NCI-H2107 treated with DMSO at 0.1 percent for 48 hours (cell line): Measurements from ENCODE around the gene MCOLN1.

ENCODE experiments used
- DNase-seq: peaks from one replicate; lab custom pipeline; 2025; ENCODE audit not compliant: unreplicated experiment; lab: John Stamatoyannopoulos, UW

The MCOLN1 gene

GRCh38 chr19:7502552-7502951 is 19.9 kb upstream of the MCOLN1 start:
- no peak for DNase-seq

GRCh38 chr19:7504684-7505083 is 17.7 kb upstream of the MCOLN1 start:
- no peak for DNase-seq

DNA sequence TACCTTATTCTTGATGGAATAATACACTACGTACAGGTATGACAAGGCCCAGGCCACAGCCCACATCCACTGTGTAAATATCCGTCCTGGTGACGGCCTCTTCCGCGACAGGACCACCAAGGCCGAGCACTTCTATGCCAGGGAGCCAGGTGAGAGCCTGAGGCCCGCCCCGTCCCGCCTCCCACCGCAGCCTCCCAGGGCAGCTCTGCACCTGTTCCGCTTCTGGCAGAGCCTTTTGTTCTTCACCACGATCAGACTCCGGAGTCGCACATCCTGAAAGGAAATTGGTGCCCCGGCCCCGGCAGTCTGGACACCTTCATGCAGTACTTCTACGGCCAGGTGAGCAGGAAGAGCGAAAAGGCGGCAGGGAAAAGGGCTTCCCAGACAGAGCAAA is 17.1 kb upstream of the MCOLN1 start:
- peak; percentile 49 for DNase-seq

DNA sequence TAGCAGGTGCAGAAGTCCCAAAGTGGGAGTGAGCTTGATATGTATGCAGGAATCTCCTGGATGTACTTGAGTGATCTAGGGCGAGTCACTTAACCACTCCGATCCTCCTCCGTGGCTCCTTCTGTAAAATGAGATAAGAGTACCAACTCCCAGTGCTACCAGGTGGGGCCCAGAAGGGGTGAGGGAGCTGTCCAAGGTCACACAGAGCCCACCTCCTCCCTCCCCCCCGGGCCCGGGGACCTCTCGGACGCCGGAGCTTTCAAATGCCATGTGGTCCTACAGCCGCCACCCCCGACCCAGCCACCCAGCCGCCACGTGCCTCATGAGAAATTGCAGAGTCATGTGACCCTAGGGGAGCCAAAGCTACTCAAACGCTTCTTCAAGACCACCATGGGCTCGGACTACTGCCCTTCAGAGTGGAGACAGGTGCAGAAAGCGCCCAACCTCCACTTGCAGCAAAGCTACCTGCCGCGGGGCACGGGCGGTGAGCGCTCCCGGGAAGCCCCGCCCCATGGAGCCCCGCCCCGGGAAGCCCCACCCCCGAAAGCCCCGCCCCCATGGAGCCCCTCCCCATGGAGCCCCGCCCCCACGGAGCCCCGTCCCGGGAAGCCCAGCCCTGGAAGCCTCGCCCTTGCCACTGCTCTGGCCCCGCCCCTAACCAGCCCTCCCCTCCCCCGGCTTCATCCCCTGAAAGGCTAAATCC is 16.6 kb upstream of the MCOLN1 start:
- no peak for DNase-seq

- DNase-seq = peak; percentile 36
These were observed 15.8 kb upstream of the MCOLN1 start for GRCh38 chr19:7506385-7507328.

GRCh38 chr19:7507884-7508283 is 14.5 kb upstream of the MCOLN1 start:
- no peak for DNase-seq

GRCh38 chr19:7509625-7510024 is 12.8 kb upstream of the MCOLN1 start:
- DNase-seq = no peak

- DNase-seq = no peak
These were observed 10.0 kb upstream of the MCOLN1 start for GRCh38 chr19:7512400-7512851.

DNA sequence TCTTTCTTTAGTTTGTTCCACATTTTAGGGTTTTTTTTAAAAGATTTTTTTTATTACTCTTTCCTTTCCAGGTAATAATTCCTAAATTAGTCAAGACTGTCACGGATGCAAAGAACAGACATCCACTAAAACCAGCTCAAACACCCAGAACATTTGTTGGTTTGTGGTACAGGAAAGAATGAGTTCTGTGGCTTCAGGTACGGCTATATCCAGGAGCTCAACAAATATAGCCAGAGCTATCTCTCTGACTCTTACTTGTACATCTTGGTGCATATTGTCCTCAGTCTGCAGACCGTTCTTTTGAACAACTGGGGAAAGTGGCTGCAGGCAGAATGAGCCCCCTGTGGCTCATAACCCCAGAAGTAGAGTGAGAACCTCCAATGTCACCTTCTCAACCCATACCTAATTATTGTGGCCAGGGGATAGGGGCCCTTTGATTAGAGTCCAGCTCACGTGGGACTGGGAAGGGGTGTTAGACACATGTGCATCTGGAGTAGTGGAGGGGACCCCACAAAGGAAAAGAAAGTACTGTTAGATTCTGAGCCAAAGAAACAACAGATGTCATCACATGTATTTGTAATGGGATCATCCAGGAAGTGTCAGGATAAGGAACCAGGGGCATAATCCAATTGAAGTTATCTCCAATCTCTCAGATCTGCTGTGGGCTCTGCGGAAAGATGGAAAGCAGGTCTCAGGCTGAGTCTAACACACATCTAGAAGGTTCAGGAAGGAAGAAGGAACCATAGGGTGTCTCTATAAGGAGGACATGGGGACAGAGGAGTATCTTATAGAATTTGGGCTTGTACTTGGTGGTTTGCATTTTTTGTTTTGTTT is 8.4 kb upstream of the MCOLN1 start:
- no peak for DNase-seq

DNA sequence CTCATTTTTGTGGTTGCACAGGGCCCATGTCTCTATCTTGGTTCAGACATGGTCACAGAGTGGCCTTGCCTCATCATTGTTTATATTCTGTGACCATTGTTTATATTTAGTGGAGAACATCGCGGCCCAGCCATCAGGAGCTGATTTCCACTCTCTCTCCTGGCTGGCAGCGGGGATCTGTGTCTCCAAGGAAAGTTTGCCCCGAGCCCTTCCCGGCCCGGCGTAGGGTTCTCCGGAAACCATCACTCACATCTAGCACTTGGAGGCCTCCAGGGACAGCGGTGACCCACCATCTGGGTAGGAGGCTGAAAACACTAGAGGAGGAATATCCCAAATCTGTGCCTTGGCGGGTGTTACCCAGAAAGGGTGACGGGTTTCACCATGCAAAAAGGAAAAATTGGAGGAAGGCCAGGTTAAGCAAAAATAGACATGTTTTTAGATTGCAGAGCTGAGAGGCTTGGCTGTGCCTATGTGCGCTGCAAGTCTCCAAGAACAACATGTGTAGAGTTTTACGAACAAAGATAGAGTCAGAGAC is 7.2 kb upstream of the MCOLN1 start:
- no peak for DNase-seq

GRCh38 chr19:7515645-7516151 is 6.7 kb upstream of the MCOLN1 start, which contains the start of gene ZNF358:
Gene ZNF358 (plus strand): TSS chr19:7516103. CDS start chr19:7519243, 3,140 bp downstream.
- DNase-seq = peak; percentile 40

DNA sequence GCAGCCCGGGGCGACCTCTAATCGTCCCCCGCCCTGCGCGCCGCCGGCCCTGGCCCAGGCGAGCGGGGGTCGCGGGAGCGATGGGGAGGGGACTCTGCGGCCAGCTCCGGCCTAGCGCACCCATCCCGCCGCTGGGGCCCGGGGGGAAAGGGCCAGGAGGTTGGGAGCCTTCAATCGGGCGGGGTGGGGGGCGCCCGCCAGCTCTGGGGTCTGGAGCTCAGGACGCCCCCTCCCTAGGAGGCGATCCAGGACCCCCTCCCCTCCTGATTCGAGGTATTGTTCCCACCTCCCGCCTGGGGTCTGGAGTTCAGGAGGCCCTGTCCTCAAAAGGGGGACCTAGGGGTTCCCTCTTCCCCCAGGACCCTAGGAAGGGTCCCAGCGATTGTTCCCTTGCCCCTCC is 6.1 kb upstream of the MCOLN1 start:
- no peak for DNase-seq

GRCh38 chr19:7516878-7517277 is 5.5 kb upstream of the MCOLN1 start:
- no peak for DNase-seq

GRCh38 chr19:7519361-7520130 is 2.9 kb upstream of the MCOLN1 start:
- DNase-seq = no peak

DNA sequence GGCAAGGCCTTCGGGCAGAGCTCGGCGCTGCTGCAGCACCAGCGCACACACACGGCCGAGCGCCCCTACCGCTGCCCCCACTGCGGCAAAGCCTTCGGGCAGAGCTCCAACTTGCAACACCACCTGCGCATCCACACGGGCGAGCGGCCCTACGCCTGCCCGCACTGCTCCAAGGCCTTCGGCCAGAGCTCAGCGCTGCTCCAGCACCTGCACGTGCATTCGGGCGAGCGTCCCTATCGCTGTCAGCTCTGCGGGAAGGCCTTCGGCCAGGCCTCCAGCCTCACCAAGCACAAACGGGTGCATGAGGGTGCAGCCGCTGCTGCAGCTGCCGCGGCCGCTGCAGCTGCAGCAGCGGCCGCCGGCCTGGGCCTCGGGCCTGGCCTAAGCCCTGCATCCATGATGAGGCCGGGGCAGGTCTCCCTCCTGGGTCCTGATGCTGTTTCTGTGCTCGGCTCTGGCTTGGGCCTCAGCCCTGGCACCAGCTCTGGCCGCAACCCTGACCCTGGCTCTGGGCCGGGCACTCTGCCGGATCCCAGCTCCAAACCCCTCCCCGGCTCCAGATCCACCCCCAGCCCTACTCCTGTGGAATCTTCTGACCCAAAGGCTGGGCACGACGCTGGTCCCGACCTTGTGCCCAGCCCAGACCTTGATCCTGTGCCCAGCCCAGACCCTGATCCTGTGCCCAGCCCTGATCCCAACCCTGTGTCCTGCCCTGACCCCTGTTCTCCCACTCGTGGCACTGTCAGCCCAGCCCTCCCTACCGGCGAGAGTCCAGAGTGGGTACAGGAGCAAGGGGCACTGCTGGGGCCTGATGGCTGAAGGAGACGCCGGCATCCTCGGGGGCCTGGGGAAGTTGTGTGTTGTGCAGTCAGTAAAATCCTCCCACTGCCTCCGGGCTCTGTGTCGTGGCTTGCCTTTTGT is 2.0 kb upstream of the MCOLN1 start:
- DNase-seq = no peak

DNA sequence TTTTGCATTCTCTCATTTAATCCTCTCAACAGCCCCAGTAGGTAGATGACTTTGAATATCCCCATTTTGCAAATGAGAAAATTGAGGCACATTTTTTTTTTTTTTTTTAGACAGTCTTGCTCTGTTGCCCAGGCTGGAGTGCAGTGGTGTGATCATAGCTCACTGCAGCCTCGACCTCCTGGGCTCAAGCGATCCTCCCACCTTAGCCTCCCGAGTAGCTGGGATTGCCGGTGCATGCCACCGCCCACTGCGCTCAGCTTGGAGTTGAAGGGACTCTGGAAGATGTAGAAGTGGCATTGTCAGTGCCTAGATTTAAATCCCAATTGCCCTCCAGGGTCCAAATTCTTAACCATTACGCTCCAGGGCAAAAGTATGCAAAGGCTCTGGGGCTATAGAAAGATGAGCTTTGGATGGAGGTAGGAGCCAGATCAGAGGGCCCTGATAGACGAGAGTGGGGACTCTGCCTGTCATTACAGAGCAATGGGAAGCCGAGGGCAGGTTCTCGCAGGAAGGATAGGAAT is 813 bp upstream of the MCOLN1 start:
- no peak for DNase-seq

DNA sequence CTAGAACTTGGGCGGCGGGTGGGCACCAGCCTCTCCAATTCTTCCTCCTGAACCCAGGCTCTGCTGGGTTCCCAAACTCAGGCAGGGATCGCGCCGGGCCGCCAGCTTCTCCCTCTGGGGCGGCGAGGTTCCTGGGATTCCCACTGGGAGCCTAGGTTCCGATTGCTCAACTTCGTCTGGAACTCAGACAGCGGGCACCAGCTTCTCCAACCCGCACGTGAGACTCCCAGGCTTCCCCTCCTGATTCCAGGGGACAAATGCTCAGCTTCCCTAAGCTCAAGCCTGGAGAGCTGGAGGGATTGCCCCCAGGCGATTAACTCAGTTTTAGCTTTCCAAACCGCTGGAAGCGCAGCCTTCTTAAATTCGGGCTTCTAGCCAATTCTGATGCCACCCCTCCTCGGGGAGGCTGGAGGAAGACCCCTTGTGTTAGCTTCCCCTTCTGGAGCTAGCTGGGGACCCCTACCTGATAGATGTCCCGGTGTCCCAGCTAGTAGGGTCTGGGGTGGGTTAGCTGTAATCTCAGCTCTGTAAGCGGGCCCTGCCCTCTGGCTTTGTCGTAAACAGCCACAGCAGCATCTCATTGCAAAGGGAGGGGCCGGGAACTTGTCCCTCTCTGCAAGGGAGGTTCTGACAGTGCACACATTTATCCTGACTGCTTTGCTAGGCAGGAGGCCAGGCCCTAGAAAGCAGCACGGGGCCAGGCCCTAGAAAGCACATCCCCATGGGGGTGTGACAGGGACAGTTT is 671 bp downstream of the MCOLN1 start:
- no peak for DNase-seq

DNA sequence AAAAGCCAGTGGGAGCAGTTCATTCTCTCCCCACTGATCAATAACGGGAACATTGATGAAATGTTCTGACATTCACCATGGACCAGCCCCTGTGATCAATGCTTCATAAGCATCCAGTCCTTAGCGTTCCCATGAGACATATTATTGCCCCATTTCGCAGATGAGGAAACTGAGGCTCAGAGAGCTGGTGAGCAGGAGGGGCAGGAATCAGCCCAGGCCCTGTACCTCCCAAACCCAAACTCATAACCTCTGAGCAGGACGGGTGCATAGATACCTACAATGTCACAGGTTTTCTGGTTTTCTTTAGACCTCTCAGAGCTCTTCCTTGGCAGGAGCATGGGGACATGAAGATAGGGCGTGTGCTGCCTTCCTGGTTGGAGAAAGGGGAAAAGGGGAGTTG is 2.1 kb downstream of the MCOLN1 start:
- DNase-seq = no peak
